ENCODE measurements around the gene GRIK3. TPM values are rescaled to one million over a fixed set of nuclear protein-coding genes. Genes with fewer than 3 reads are reported as not detected.

Gene GRIK3
- total and polyA plus RNA-seq, 2 of the 8 experiments (the other 6 are each of a cell fraction or from before 2014, with no cell fraction given): 2.1 to 3.4 TPM

GRCh38 chr1:36941316-36941978 is 92.9 kb downstream of the GRIK3 start:
- Histone ChIP-seq H3K36me3 (ENCODE audit: control insufficient read depth in 2 of 4, insufficient read depth in 4 of 4, low read length in 3 of 4) (no peaks in the 10 kb centered on the region), H4K8ac (ENCODE audit: extremely low read depth, insufficient read depth, low read length) (no peak overlapping the region; the same call in 1 of the 2 replicates), H3K27ac (ENCODE audit: low read depth, low read length) (no peak overlapping the region), H3K4ac (replicated peaks; ENCODE audit: insufficient read length, low read depth, low read length) (no peak overlapping the region), H2BK5ac (ENCODE audit: low read depth, low read length) (no peak overlapping the region), H3K9me3 (ENCODE audit: insufficient read depth in 2 of 2, low read depth in 1 of 2, low read length in 1 of 2) (no peaks in the 10 kb centered on the region), H4K20me1 (replicated peaks in 1 of 2; ENCODE audit: control insufficient read depth in 1 of 2, insufficient read depth in 2 of 2, low read length in 2 of 2) (peaks cover 0 to 2% of the 10 kb centered on the region in 2 experiments), H3K18ac (ENCODE audit: extremely low read depth, low read length) (no peak overlapping the region), H3K4me3 (ENCODE audit: extremely low read depth in 1 of 4, insufficient read depth in 2 of 4, low read depth in 3 of 4, low read length in 4 of 4) (no peak overlapping the region), H3K23ac (ENCODE audit: insufficient read length) (no peak overlapping the region), H4K5ac (ENCODE audit: insufficient read length, low read depth, low read length) (no peak overlapping the region), H3K79me1 (ENCODE audit: low read depth, low read length) (no peaks in the 10 kb centered on the region), H2BK20ac (ENCODE audit: low read length) (no peak overlapping the region), H3K27me3 (replicated peaks in 1 of 4; ENCODE audit: control insufficient read depth in 3 of 4, extremely low read depth in 1 of 4, insufficient read depth in 3 of 4, low read length in 3 of 4) (no peaks in the 10 kb centered on the region), H2BK120ac (replicated peaks; ENCODE audit: low read depth, low read length) (no peak overlapping the region), H3K4me2 (ENCODE audit: insufficient read depth in 1 of 2, low read depth in 2 of 2, low read length in 2 of 2) (no peak overlapping the region), H2AK5ac (ENCODE audit: low read depth, low read length) (no peak overlapping the region), H2BK12ac (ENCODE audit: low read depth, low read length) (no peak overlapping the region), H4K91ac (replicated peaks; ENCODE audit: insufficient read length, low read length) (no peak overlapping the region), H2AFZ (ENCODE audit: low read length) (no peak overlapping the region), H3K4me1 (replicated peaks in 1 of 4; ENCODE audit: control insufficient read depth in 3 of 4, insufficient read depth in 4 of 4, low read length in 3 of 4) (peaks cover 0 to 4% (median 2%) of the 10 kb centered on the region in 4 experiments; a peak in 2 of 7 replicates), H3K79me2 (ENCODE audit: control insufficient read depth in 1 of 2, insufficient read depth in 2 of 2, low read length in 2 of 2) (no peaks in the 10 kb centered on the region), H2BK15ac (ENCODE audit: low read length) (no peak overlapping the region), H3K23me2 (ENCODE audit: low read depth, low read length) (no peaks in the 10 kb centered on the region; the same call in 1 of the 2 replicates), H3K14ac (ENCODE audit: insufficient read length) (no peak overlapping the region), H3K56ac (replicated peaks; ENCODE audit: insufficient read length, low read depth, low read length) (no peak overlapping the region), H3K9ac (replicated peaks in 1 of 4; ENCODE audit: extremely low read depth in 1 of 4, low read depth in 3 of 4, low read length in 3 of 4) (no peak overlapping the region)
- ChIA-PET POLR2A (ENCODE audit: partially characterized antibody) (no interaction called here), CTCF (ENCODE audit: partially characterized antibody) (interaction anchor here (0.5 to 4.8 kb wide), 8 partner anchors 13 to 457 kb away, joined by 3 to 17 read pairs (median 4); no protein-coding TSS in a partner anchor)
- FAIRE-seq: no peak
- no peak for DNase-seq (ENCODE audit: low read depth in 1 of 2, low spot score in 2 of 2)
- WGBS, 2 experiments (ENCODE audit: extremely low coverage in 1 of 2, insufficient coverage in 1 of 2, insufficient read length in 1 of 2, insufficient replicate concordance in 2 of 2, low coverage in 1 of 2, low lambda C conversion rate in 2 of 2, missing lambda C conversion rate in 1 of 2): 76% methylated on average over 8 of the region's 8 CpGs; no CpG with 5 or more reads in 1 of the 2 experiments
- TF ChIP-seq KDM5A (IDR thresholded peaks at IDR 0.05; ENCODE audit: low read length) (no peak), ATF2 (IDR thresholded peaks at IDR 0.05; ENCODE audit: low read length) (no peak), POLR2AphosphoS5 (IDR thresholded peaks at IDR 0.05; ENCODE audit: low read depth, low read length) (no peak), EGR1 (IDR thresholded peaks at IDR 0.05; ENCODE audit: borderline replicate concordance, low read depth, low read length) (no peak), KDM1A (IDR thresholded peaks at IDR 0.05; ENCODE audit: borderline replicate concordance, low read length) (peak; percentile 98), POLR2A (IDR thresholded peaks at IDR 0.05; ENCODE audit: control extremely low read depth in 1 of 2, low read depth in 2 of 2, low read length in 2 of 2) (no peak), BCL11A (IDR thresholded peaks at IDR 0.05; ENCODE audit: low read depth in 2 of 2, low read length in 2 of 2) (no peak), HDAC2 (IDR thresholded peaks at IDR 0.05; ENCODE audit: borderline replicate concordance in 1 of 2, low read depth in 2 of 2, low read length in 2 of 2) (peak in 1 of 2 experiments; percentile 93; a peak in 2 of 4 replicates), CEBPB (IDR thresholded peaks at IDR 0.05; ENCODE audit: low read depth, low read length) (no peak), NANOG (IDR thresholded peaks at IDR 0.05; ENCODE audit: insufficient read depth, low read depth, low read length, poor library complexity, severe bottlenecking) (peak; percentile 46), SIN3A (conservative IDR thresholded peaks at IDR 0.05 in 1 of 2, IDR thresholded peaks at IDR 0.05 in 1 of 2; ENCODE audit: low read depth in 1 of 2, low read length in 2 of 2) (no peak)
